ENCODE results near the gene JAK2. TPM values are rescaled to one million over a fixed set of nuclear protein-coding genes. Genes with fewer than 3 reads are reported as not detected.

The JAK2 gene
- polyA plus RNA-seq, 1 of the 3 experiments (the other 2 are of a cell fraction) = 1.3 TPM

- Histone ChIP-seq H3K4me3 (ENCODE audit: low read depth in 2 of 2, low read length in 1 of 2) (peak overlapping the region; percentile 82 to 86; a peak in 3 of 4 replicates), H3K4me1 (ENCODE audit: control insufficient read depth in 1 of 2, insufficient read depth in 2 of 2, low read depth in 1 of 2, low read length in 1 of 2) (peaks cover 12 to 14% of the 10 kb centered on the region in 2 experiments; a peak in 3 of 4 replicates), H3K9ac (peak overlapping the region; percentile 90), H3K4me2 (peak overlapping the region; percentile 88), H3K27me3 (ENCODE audit: insufficient read depth) (no peaks in the 10 kb centered on the region), H3K9me3 (no peaks in the 10 kb centered on the region), H3K9me2 (no peaks in the 10 kb centered on the region), H4K20me1 (ENCODE audit: insufficient read depth) (0 out of 2 replicates have a peak, but pooled peaks cover 2% of the 10 kb centered on the region), H3K79me2 (ENCODE audit: insufficient read depth) (peaks cover 57% of the 10 kb centered on the region), H2AFZ (ENCODE audit: low read depth) (no peak overlapping the region), H3F3A (replicated peaks; ENCODE audit: insufficient read depth) (peaks cover 25% of the 10 kb centered on the region), H3K36me3 (replicated peaks in 1 of 2; ENCODE audit: control insufficient read depth in 1 of 2, insufficient read depth in 2 of 2, low read length in 1 of 2) (peaks cover 3 to 6% of the 10 kb centered on the region in 2 experiments), H3K27ac (ENCODE audit: low read depth in 2 of 2, low read length in 1 of 2) (peak overlapping the region in 1 of 2 experiments; percentile 97; a peak in 1 of 4 replicates)
- DNase-seq = no peak
- ChIA-PET CTCF (interaction anchor here (0.6 to 6.4 kb wide), 5 partner anchors 12 to 604 kb away, joined by 3 to 102 read pairs (median 5); no protein-coding TSS in a partner anchor), POLR2A (interaction anchor here (0.9 kb wide), 1 partner anchor 11 kb away, joined by 3 read pairs; no protein-coding TSS in a partner anchor)
- TF ChIP-seq TCF12 (IDR thresholded peaks at IDR 0.05) = no peak
- TF ChIP-seq, protein P1, sequence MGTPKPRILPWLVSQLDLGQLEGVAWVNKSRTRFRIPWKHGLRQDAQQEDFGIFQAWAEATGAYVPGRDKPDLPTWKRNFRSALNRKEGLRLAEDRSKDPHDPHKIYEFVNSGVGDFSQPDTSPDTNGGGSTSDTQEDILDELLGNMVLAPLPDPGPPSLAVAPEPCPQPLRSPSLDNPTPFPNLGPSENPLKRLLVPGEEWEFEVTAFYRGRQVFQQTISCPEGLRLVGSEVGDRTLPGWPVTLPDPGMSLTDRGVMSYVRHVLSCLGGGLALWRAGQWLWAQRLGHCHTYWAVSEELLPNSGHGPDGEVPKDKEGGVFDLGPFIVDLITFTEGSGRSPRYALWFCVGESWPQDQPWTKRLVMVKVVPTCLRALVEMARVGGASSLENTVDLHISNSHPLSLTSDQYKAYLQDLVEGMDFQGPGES (IDR thresholded peaks at IDR 0.05; ENCODE audit: low read depth, low read length) = no peak
- WGBS (ENCODE audit: low lambda C conversion rate) = 53% methylated on average over 3 of the region's 3 CpGs
These were observed 1.2 kb downstream of the JAK2 start for GRCh38 chr9:4986296-4986695.

GRCh38 chr9:4986783-4987182 is 1.7 kb downstream of the JAK2 start:
- no peaks in the 10 kb centered on the region for H3K27me3 ChIP-seq (ENCODE audit: insufficient read depth)
- no peaks in the 10 kb centered on the region for H3K9me2 ChIP-seq
- POLR2A ChIA-PET = no interaction called here
- peaks cover 12 to 14% of the 10 kb centered on the region in 2 experiments; a peak in 3 of 4 replicates for H3K4me1 ChIP-seq (ENCODE audit: control insufficient read depth in 1 of 2, insufficient read depth in 2 of 2, low read depth in 1 of 2, low read length in 1 of 2)
- H3K79me2 ChIP-seq (ENCODE audit: insufficient read depth) = peaks cover 58% of the 10 kb centered on the region
- H3K9me3 ChIP-seq = no peaks in the 10 kb centered on the region
- no peak overlapping the region for H3K27ac ChIP-seq (ENCODE audit: low read depth in 2 of 2, low read length in 1 of 2)
- H3K4me3 ChIP-seq (ENCODE audit: low read depth in 2 of 2, low read length in 1 of 2) = peak overlapping the region in 1 of 2 experiments; percentile 82; a peak in 2 of 4 replicates
- CTCF ChIA-PET = interaction anchor here (0.6 to 6.4 kb wide), 8 partner anchors 9 to 603 kb away, joined by 3 to 102 read pairs (median 4); no protein-coding TSS in a partner anchor
- H3K36me3 ChIP-seq (replicated peaks in 1 of 2; ENCODE audit: control insufficient read depth in 1 of 2, insufficient read depth in 2 of 2, low read length in 1 of 2) = peaks cover 4 to 8% of the 10 kb centered on the region in 2 experiments
- 0 out of 2 replicates have a peak, but pooled peaks cover 2% of the 10 kb centered on the region for H4K20me1 ChIP-seq (ENCODE audit: insufficient read depth)
- WGBS (ENCODE audit: low lambda C conversion rate) = 96% methylated on average over 4 of the region's 4 CpGs
- H3K4me2 ChIP-seq = peak overlapping the region; percentile 88
- TF ChIP-seq MEF2A (IDR thresholded peaks at IDR 0.05; ENCODE audit: borderline replicate concordance, low read depth) (no peak), RCOR1 (IDR thresholded peaks at IDR 0.05; ENCODE audit: low read length) (no peak), ELF1 (IDR thresholded peaks at IDR 0.05) (no peak), MAX (IDR thresholded peaks at IDR 0.05; ENCODE audit: low read depth) (no peak), REST (IDR thresholded peaks at IDR 0.05; ENCODE audit: low read depth, low read length) (no peak), JUND (IDR thresholded peaks at IDR 0.05) (no peak), NRF1 (IDR thresholded peaks at IDR 0.05; ENCODE audit: low read depth, low read length) (no peak), EZH2phosphoT487 (IDR thresholded peaks at IDR 0.05; ENCODE audit: borderline replicate concordance, low read depth) (no peak), RXRA (IDR thresholded peaks at IDR 0.05; ENCODE audit: borderline replicate concordance, low read depth) (no peak), RAD21 (IDR thresholded peaks at IDR 0.05; ENCODE audit: low read length) (no peak), SMC3 (IDR thresholded peaks at IDR 0.05; ENCODE audit: low read depth, low read length) (no peak)
- TF ChIP-seq, protein P1 (IDR thresholded peaks at IDR 0.05; ENCODE audit: low read depth, low read length) = no peak
- TF ChIP-seq, protein P2, sequence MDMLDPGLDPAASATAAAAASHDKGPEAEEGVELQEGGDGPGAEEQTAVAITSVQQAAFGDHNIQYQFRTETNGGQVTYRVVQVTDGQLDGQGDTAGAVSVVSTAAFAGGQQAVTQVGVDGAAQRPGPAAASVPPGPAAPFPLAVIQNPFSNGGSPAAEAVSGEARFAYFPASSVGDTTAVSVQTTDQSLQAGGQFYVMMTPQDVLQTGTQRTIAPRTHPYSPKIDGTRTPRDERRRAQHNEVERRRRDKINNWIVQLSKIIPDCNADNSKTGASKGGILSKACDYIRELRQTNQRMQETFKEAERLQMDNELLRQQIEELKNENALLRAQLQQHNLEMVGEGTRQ (IDR thresholded peaks at IDR 0.05; ENCODE audit: borderline replicate concordance, low read depth, low read length) = no peak
- DNase-seq = no peak
- peaks cover 25% of the 10 kb centered on the region for H3F3A ChIP-seq (replicated peaks; ENCODE audit: insufficient read depth)
- no peak overlapping the region for H2AFZ ChIP-seq (ENCODE audit: low read depth)
- peak overlapping the region; percentile 90; the same call in 1 of the 2 replicates for H3K9ac ChIP-seq
